Activated naive CD4-positive, alpha-beta T cell treated with anti-CD3 and anti-CD28 coated beads, Interleukin-2, amount 50 U/mL, for 72 hours (primary cell): ENCODE data around the gene TNRC6B. TPM values are rescaled to one million over a fixed set of nuclear protein-coding genes. Genes with fewer than 3 reads are reported as not detected.
A peak's percentile ranks its signal among the peaks of the same experiment; 100 is the strongest.

Experiments used
- ATAC-seq, 2 donors: fragments of 150-1000 bp; cut with Tn5 transposase; 2 replicates each; pipeline ENCODE4 v1.10.0; 2021; ENCODE audit warnings: mild to moderate bottlenecking in 2 of 2, moderate library complexity in 2 of 2
- DNase-seq, 2 donors: peaks; one replicate each; pipeline ENCODE4 v3.0.0; 2021 to 2022; ENCODE audit warnings: low spot score in 2 of 2
- H3K27ac Mint-ChIP-seq, 2 donors: one replicate each; pipeline ENCODE4 v1.8.0; 2022; ENCODE audit warnings: mild to moderate bottlenecking in 2 of 2, mixed read lengths in 2 of 2
- H3K36me3 Mint-ChIP-seq, 2 donors: one replicate each; pipeline ENCODE4 v1.8.0; 2022; ENCODE audit warnings: mixed read lengths in 2 of 2
- H3K9me3 Mint-ChIP-seq, 2 donors: one replicate each; pipeline ENCODE4 v1.8.0; 2022; ENCODE audit warnings: mixed read lengths in 2 of 2
- total RNA-seq, 2 donors: library from RNA; stranded (reverse); gene quantifications; one replicate each; pipeline ENCODE4 v1.2.3, GENCODE V29; 2022

Gene TNRC6B
- total RNA-seq, 2 donors from 2014 or later = 57.7 to 63.2 TPM

DNA sequence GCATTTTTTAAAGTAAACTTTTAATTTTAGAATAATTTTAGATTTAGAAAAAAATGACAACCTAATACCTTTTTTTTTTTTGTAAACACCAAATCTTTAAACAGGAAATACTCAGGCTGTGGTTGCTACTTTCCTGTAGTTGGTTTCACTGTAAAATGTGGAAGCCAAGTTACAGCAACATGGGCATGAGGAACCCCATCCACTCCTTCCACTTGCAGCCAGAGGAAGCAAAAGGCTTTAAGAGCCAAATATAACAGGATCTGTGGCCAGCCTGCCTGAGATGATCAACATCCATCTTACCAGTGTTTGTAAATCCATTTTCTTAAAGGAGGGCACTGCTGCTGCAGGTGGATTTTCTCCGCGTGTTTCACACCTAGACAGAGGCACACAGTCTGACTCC, 66.2 kb downstream of the TNRC6B start:
- H3K9me3 Mint-ChIP-seq = no peaks in the 10 kb centered on the region
- ATAC-seq (no peak), DNase-seq (no peak)
- H3K27ac Mint-ChIP-seq = peak overlapping the region in 1 of 2 donors; percentile 44
- H3K36me3 Mint-ChIP-seq = peaks cover 0 to 8% of the 10 kb centered on the region in 2 donors

DNA sequence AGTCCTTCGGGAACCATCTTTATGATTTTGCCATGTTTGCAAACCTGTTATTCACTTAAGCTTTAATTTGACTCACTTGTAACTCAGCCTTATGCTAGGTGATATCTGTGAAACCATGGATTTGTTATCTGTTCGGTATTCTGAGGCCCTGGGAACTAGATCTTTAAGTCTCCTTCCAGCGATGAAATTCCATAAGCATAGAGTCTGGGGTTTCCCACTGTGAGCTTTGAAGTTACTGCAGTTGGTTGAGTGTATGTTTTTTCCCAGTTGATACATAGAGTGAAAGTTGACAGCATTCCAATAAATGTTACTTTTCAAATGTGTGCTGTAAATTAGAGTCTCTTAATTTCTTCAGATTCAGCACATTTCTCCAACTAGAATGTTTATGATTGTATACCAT, 66.9 kb downstream of the TNRC6B start:
- H3K9me3 Mint-ChIP-seq = no peaks in the 10 kb centered on the region
- DNase-seq = no peak
- no peak for ATAC-seq
- no peak overlapping the region for H3K27ac Mint-ChIP-seq
- peaks cover 0 to 10% of the 10 kb centered on the region in 2 donors for H3K36me3 Mint-ChIP-seq

DNA sequence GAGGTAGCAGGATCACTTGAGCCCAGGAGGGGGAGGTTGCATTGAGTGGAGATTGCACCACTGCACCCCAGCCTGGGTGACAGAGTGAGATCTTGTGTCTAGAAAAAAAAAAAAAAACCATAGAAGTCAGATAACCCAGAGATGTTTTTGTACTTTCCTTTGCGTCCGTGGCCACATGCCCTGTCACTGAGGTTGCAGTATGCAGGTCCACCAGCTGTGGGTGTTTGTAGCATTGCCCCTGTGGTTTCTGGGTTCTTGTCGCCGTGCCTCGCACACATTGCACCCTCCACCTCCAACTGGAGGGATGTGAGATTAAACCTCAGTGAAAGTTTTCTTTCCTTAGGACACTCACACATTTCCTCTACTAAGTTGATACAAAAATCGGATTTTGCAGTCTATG, 70.3 kb downstream of the TNRC6B start:
- ATAC-seq = peak; percentile 63 to 77
- peak overlapping the region; percentile 40 to 85 for H3K27ac Mint-ChIP-seq
- no peak for DNase-seq
- H3K36me3 Mint-ChIP-seq = peaks cover 0 to 17% of the 10 kb centered on the region in 2 donors
- no peaks in the 10 kb centered on the region for H3K9me3 Mint-ChIP-seq

DNA sequence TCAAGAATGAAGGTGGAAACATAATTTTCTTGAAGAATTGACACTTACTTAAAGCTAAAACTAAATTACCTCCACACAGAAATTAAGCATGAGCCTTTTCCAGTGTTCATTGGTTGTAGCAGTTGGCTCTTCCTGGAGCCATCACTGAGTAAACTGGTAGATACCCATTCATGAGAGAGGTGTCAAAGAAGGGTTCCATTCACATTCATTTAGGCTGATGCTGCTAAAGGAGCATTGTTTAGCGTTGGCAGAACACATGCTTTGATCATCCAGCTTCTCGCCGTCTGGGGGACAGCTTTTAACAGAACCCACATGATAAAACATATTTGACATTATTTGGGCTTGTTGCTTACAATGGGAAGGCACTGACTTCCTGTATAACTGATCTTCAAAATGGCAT, 71.6 kb downstream of the TNRC6B start:
- Mint-ChIP-seq H3K36me3 (peaks cover 0 to 28% of the 10 kb centered on the region in 2 donors), H3K9me3 (no peaks in the 10 kb centered on the region), H3K27ac (peak overlapping the region in 1 of 2 donors; percentile 22)
- DNase-seq (no peak), ATAC-seq (no peak)

DNA sequence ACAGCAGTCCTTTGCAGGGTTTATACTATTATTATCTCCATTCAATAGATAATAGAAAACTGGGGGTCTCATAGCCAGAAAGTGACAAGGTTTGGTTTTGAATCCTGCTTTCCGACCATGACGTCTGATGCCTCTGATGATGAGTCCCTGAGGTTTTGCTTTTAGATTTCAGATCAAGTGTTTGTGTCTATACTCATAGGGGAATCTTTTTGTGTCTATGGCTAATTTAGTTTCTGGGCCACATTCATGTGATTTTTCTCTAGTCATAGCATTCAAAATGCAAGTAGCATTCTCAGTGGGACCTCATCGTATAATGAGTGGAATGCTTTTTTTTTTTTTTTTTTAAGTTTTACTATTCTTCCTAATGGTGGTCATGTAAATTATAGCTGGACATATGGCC, 72.9 kb downstream of the TNRC6B start:
- peak overlapping the region in 1 of 2 donors; percentile 90 for H3K27ac Mint-ChIP-seq
- peak; percentile 83 to 91 for ATAC-seq
- peaks cover 0 to 27% of the 10 kb centered on the region in 2 donors for H3K36me3 Mint-ChIP-seq
- no peak for DNase-seq
- no peaks in the 10 kb centered on the region for H3K9me3 Mint-ChIP-seq

DNA sequence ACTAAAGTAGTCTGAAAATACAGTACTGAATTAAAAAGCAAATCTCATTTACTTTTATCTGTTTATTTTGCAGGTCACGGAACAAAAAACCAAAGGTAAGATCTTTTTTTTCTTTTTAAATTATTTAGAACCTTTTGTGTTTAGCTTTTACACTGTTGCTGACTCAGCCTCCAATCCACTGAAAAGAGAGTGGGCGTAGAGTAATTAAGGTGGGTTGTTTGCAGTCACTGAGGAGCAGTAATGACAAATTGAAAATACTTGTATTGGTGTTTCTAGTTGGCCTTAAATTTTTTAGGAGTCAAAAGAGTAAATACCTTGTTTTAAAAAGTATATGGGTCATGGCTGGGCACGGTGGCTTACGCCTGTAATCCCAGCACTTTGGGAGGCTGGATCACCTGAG, 73.4 kb downstream of the TNRC6B start:
- no peak for DNase-seq
- peak in 1 of 2 donors; percentile 58 for ATAC-seq
- Mint-ChIP-seq H3K9me3 (no peaks in the 10 kb centered on the region), H3K36me3 (peaks cover 0 to 27% of the 10 kb centered on the region in 2 donors), H3K27ac (peak overlapping the region in 1 of 2 donors; percentile 90)

DNA sequence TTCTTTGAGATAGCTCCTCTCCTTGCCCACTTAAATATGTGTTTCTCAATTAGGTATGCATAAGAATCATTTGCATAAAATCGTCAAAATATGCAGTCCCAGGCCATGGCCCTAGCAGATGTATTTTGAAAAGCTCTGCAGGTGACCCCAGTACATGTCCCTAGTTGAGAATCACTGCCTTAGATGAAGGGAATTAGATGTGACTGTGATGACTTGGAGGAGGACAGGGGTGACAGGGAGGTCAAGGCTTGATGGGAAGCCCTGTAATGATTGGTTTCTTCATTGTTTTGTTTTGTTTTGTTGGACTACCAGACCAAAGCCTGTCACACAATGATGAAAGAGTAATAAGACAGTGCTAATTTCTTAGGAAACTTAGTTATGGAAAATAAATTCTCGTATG, 74.4 kb downstream of the TNRC6B start:
- peak overlapping the region in 1 of 2 donors; percentile 88 for H3K27ac Mint-ChIP-seq
- H3K9me3 Mint-ChIP-seq = no peaks in the 10 kb centered on the region

DNA sequence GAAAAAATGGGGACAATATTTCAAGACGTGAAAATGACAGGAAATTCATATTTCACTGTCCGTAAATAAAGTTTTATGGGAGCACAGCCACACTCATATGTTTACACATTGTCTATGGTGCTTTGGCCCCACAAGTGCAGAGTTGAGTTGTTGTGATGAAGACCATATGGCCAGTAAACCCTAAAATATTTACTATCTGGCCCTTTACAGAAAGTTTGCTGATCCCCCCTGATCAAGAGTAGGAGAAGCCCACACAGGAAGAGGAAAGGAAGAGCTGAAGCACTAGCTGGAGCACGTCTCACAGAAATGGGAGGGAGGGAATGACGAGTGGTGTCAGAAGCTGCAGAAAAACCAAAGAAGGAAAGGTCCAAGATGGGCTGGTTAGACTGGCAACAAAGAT, 78.8 kb downstream of the TNRC6B start:
- peaks cover 6 to 27% of the 10 kb centered on the region in 2 donors for H3K36me3 Mint-ChIP-seq
- no peak for DNase-seq
- no peak for ATAC-seq
- H3K27ac Mint-ChIP-seq = no peak overlapping the region
- H3K9me3 Mint-ChIP-seq = no peaks in the 10 kb centered on the region

More for the DNA sequence above, 74.4 kb downstream of the TNRC6B start:
- ATAC-seq (no peak), DNase-seq (no peak)
- H3K36me3 Mint-ChIP-seq = peaks cover 0 to 27% of the 10 kb centered on the region in 2 donors

DNA sequence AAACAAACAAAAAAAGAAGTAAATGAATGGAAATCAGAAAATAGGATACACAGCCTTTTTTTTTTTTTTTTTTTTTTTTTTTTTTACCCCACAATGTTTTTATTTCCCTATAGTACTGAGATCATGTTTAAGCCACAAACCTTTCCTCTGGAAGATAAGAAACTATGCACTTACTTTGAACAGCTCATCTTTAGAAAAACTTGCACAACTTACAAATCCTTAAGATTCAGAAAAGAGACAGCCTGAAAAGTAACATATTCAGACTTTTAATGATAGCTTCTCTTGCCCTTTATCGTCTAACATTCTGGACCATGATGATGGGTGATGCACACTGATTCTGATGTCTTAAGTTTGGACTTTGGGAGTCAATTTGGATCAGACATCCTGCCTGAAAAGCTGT, 80.3 kb downstream of the TNRC6B start:
- no peak for DNase-seq
- ATAC-seq = peak; percentile 16 to 45
- Mint-ChIP-seq H3K36me3 (peaks cover 6 to 29% of the 10 kb centered on the region in 2 donors), H3K9me3 (no peaks in the 10 kb centered on the region), H3K27ac (peak overlapping the region; percentile 69 to 94)

DNA sequence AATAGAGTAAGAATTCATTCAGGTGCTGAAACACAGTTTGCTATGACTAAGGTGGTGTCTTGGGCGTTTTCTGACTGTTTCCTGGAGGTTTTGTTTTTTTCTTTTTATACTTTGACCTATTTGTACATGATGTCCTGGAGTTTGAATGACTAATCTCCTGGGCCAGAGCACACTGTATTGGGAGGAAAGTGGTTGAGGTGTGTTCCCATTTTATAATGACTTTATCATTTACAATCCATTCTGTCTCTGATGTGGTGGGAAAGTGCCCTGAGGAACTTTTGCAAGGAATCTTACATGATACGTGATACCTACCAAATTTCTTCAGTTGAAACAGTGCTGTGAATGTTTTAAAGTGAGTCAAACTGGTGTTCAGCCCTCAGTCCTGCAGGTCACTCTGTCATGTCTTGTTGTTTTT, 80.8 kb downstream of the TNRC6B start:
- no peaks in the 10 kb centered on the region for H3K9me3 Mint-ChIP-seq
- peak overlapping the region; percentile 69 to 94 for H3K27ac Mint-ChIP-seq
- ATAC-seq = peak; percentile 90 to 96
- no peak for DNase-seq
- H3K36me3 Mint-ChIP-seq = peaks cover 7 to 29% of the 10 kb centered on the region in 2 donors

DNA sequence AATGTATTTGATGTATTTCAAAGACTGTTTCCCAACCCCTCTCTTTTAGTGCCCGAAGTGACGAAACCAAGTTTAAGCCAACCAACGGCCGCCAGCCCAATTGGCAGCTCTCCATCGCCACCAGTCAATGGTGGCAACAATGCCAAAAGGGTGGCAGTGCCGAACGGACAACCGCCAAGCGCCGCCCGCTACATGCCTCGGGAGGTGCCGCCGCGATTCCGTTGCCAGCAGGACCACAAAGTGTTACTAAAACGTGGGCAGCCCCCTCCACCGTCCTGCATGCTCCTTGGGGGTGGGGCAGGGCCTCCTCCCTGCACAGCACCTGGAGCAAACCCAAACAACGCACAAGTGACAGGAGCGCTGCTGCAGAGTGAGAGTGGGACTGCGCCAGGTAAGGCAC, 84.1 kb downstream of the TNRC6B start:
- peaks cover 7 to 15% of the 10 kb centered on the region in 2 donors for H3K9me3 Mint-ChIP-seq
- peaks cover 34 to 49% of the 10 kb centered on the region in 2 donors for H3K36me3 Mint-ChIP-seq
- no peak for DNase-seq
- no peak for ATAC-seq
- H3K27ac Mint-ChIP-seq = no peak overlapping the region

DNA sequence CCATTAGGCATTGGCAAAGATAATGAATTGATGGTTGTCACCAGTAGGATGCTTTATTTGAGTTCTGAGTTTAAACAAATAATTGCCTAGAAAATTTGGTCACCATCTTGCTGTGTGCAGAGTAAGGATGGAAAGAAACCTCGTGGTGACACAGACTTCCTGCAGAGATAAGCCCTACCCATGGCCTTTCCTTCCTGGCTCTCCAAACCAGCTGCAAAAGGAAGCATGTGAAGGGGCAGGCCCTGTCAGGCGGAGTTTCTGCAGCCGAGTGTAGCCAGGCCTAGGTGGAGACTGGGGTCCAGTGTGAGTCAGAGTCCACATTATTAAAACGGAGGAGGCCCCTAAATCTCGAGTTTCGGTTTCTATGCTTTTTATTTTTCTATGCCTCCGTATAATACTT, 85.5 kb downstream of the TNRC6B start:
- no peak for ATAC-seq
- H3K27ac Mint-ChIP-seq = peak overlapping the region in 1 of 2 donors; percentile 3
- peaks cover 34 to 49% of the 10 kb centered on the region in 2 donors for H3K36me3 Mint-ChIP-seq
- no peak for DNase-seq
- H3K9me3 Mint-ChIP-seq = peaks cover 7 to 15% of the 10 kb centered on the region in 2 donors

DNA sequence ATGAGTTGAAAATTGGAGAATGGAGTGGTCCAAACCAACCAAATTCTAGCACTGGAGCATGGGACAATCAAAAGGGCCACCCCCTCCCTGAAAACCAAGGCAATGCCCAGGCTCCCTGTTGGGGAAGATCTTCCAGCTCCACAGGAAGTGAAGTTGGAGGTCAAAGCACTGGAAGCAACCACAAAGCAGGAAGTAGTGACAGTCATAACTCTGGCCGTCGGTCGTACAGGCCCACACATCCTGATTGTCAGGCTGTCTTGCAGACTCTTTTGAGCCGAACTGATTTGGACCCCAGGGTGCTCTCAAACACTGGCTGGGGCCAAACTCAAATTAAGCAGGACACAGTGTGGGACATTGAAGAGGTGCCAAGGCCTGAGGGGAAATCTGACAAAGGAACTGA, 88.1 kb downstream of the TNRC6B start:
- Mint-ChIP-seq H3K36me3 (peaks cover 28 to 42% of the 10 kb centered on the region in 2 donors), H3K27ac (peak overlapping the region; percentile 53 to 74), H3K9me3 (peaks cover 7 to 15% of the 10 kb centered on the region in 2 donors)
- DNase-seq = no peak
- ATAC-seq = peak; percentile 32 to 64

DNA sequence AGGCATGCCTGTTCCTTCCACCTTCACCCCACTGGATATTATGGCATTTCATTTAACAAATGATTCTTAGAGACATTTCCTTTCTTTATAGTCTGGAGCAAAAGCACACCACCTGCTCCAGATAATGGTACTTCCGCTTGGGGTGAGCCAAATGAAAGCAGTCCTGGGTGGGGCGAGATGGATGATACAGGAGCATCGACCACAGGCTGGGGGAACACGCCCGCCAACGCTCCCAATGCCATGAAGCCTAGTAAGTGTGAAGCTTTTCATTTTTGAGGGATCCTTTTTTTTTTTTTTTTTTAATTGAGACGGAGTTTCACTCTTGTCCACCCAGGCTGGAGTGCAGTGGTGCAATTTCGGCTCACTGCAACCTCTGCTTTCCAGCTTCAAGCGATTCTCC, 92.3 kb downstream of the TNRC6B start:
- Mint-ChIP-seq H3K9me3 (peaks cover 0 to 6% of the 10 kb centered on the region in 2 donors), H3K36me3 (peaks cover 13 to 15% of the 10 kb centered on the region in 2 donors), H3K27ac (no peak overlapping the region)
- ATAC-seq = no peak
- DNase-seq = no peak

DNA sequence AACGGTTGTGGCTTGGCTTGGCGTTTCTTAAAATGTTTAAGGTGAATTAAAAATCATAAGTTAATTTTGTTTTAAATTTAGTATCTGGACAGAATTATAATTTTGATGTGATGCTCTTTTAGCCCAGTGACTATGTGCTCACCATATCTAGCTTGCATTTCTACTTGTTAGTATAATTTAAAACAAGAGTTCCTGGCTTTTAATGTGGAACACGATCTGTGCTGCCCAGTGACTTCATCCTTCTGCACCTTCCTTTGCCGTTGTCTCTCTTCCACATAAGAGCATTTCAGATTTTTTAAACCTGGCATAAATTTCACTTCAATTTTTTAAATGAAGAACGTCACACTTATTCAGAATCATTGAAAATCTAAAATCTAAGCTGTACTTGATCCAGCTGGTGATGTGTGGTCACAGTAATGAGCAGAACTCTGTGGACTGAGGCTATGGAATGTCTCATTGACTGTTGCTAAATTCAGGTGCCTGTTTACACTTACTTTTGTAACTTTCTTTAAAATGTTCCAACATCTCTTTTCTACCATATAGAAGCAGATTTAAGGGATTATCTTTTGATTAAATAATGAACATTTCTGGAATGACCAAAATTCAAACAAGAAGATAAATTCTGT, 93.1 kb downstream of the TNRC6B start:
- ATAC-seq = no peak
- no peak for DNase-seq
- peaks cover 4 to 8% of the 10 kb centered on the region in 2 donors for H3K36me3 Mint-ChIP-seq
- no peaks in the 10 kb centered on the region for H3K9me3 Mint-ChIP-seq
- no peak overlapping the region for H3K27ac Mint-ChIP-seq

DNA sequence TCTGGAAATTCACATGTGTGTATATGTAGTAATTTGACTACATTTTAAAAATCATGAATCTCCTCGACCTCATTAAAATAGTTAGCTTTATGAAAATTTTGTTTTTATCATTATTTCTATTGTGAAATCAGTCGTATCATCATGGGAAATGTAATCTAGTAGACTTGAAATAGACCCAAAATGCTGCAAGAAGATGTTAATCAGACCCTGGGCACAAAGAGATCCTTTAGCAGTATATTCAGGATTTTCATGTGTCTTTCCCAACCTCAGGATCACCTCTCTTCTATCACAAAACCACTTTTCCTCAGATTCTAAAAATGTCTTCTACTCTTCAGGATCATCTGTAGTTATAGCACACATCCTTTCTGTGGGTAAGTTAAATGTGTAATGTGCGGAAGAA, 93.7 kb downstream of the TNRC6B start:
- ATAC-seq (no peak), DNase-seq (no peak)
- H3K9me3 Mint-ChIP-seq = no peaks in the 10 kb centered on the region
- H3K27ac Mint-ChIP-seq = no peak overlapping the region
- H3K36me3 Mint-ChIP-seq = peaks cover 3 to 8% of the 10 kb centered on the region in 2 donors

DNA sequence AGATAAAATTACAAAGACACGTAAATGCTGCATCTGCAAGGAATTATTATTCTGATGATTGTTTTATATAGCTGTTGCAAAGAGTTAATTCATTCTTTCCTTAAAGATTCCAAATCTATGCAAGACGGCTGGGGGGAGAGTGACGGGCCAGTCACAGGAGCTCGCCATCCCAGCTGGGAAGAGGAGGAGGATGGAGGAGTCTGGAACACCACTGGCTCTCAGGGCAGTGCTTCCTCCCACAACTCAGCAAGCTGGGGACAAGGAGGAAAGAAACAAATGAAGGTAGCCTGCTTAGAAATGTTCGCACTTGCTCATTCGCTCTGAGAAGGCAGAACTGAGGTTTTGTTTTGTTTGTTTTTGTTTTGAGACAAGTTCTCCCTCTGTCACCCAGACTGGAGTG, 95.6 kb downstream of the TNRC6B start:
- H3K9me3 Mint-ChIP-seq = no peaks in the 10 kb centered on the region
- H3K27ac Mint-ChIP-seq = peak overlapping the region in 1 of 2 donors; percentile 82
- ATAC-seq = no peak

More for the DNA sequence above, 95.6 kb downstream of the TNRC6B start:
- peaks cover 5 to 20% of the 10 kb centered on the region in 2 donors for H3K36me3 Mint-ChIP-seq
- no peak for DNase-seq
